GM12878 (cell line): ENCODE measurements around the gene HIVEP3. TPM values are rescaled to one million over a fixed set of nuclear protein-coding genes. Genes with fewer than 3 reads are reported as not detected.

Experiments
- ATAC-seq: fragments of 200-7000 bp; cut with Tn5 transposase; 3 replicates; pipeline ENCODE4 v1.9.1; 2020; ENCODE audit warnings: mild to moderate bottlenecking, moderate library complexity
- BruUV-seq: library from RNA; stranded (reverse); fragments of 400-500 nt; replicated peaks from 2 replicates; lab custom pipeline; 2021; lab: Mats Ljungman, UMichigan
- CTCF ChIA-PET: fragments of 300-600 bp; sonication (Branson Sonifier 250); formaldehyde crosslinking; extraction: SDS; loops from one replicate; lab custom pipeline; 2021; ENCODE audit warnings: inconsistent platforms; lab: Yijun Ruan, JAX
- POLR2A ChIA-PET: fragments of 350-600 bp; formaldehyde crosslinking; extraction: SDS; loops from one replicate; lab custom pipeline; 2021; ENCODE audit warnings: inconsistent platforms; lab: Charles Lee
- RAD21 ChIA-PET: fragments of 300-600 bp; sonication (Branson Sonifier 250); formaldehyde crosslinking; loops from one replicate; lab custom pipeline; 2023; ENCODE audit warnings: antibody characterized with exemption; ENCODE audit not compliant: unreplicated experiment; lab: Charles Lee
- SMC1A ChIA-PET: fragments of 300-600 bp; sonication (Branson Sonifier 250); formaldehyde crosslinking; loops from one replicate; lab custom pipeline; 2023; ENCODE audit not compliant: unreplicated experiment, uncharacterized antibody; lab: Charles Lee
- DNase-seq: peaks from one replicate; pipeline ENCODE4 v3.0.0-alpha.2; 2011; ENCODE audit warnings: low read depth, low spot score
- FAIRE-seq: peaks from 3 replicates; lab custom pipeline; 2011; peaks lifted over from hg19 to GRCh38; lab: Jason Lieb, UNC
- H2AFZ ChIP-seq: 2 replicates; pipeline ENCODE4 v1.6.0; 2011; ENCODE audit warnings: low read depth, low read length, control low read depth; ENCODE audit not compliant: control insufficient read depth
- H3K27ac ChIP-seq: 2 replicates; pipeline ENCODE4 v1.5.1; 2011; ENCODE audit warnings: control low read depth; ENCODE audit not compliant: control insufficient read depth, insufficient read depth
- H3K27me3 ChIP-seq, 2 experiments: replicated peaks in 1 of 2; 2 replicates each; pipeline versions ENCODE4 v1.6.0 to v1.6.1; 2011; ENCODE audit warnings: low read length in 1 of 2; ENCODE audit not compliant: control insufficient read depth in 2 of 2, insufficient read depth in 2 of 2
- H3K36me3 ChIP-seq, 2 experiments: 2 replicates each; pipeline ENCODE4 v1.5.1; 2011; ENCODE audit warnings: low read length in 1 of 2; ENCODE audit not compliant: control insufficient read depth in 2 of 2, insufficient read depth in 2 of 2
- H3K4me1 ChIP-seq: 2 replicates; pipeline ENCODE4 v1.6.1; 2011; ENCODE audit warnings: mild to moderate bottlenecking, low read length, moderate library complexity, mixed read lengths; ENCODE audit not compliant: control insufficient read depth, insufficient read depth
- H3K4me2 ChIP-seq: 2 replicates; pipeline ENCODE4 v1.6.0; 2011; ENCODE audit warnings: control low read depth; ENCODE audit not compliant: control insufficient read depth, insufficient read depth
- H3K4me3 ChIP-seq: fragments of 200-600 bp; sonication (generic); 2 replicates; pipeline ENCODE4 v1.5.1; 2016
- H3K79me2 ChIP-seq: 2 replicates; pipeline ENCODE4 v1.6.0; 2011; ENCODE audit warnings: low read length; ENCODE audit not compliant: control insufficient read depth, insufficient read depth
- H3K9ac ChIP-seq: 2 replicates; pipeline ENCODE4 v1.8.0; 2011; ENCODE audit warnings: low read length, control low read depth, mixed read lengths; ENCODE audit not compliant: control insufficient read depth, insufficient read depth
- H3K9me3 ChIP-seq: replicated peaks from 3 replicates; pipeline ENCODE4 v1.5.1; 2011; ENCODE audit warnings: mild to moderate bottlenecking, low read length; ENCODE audit not compliant: control insufficient read depth, insufficient read depth
- H4K20me1 ChIP-seq: 2 replicates; pipeline ENCODE4 v1.6.0; 2011; ENCODE audit not compliant: control insufficient read depth, insufficient read depth
- ATF2 ChIP-seq: IDR thresholded peaks from 2 replicates; pipeline ENCODE4 v1.6.1; 2012; ENCODE audit warnings: low read length, inconsistent platforms
- BCL11A ChIP-seq: IDR thresholded peaks from 2 replicates; pipeline ENCODE4 v1.6.1; 2011; ENCODE audit warnings: low read depth, low read length
- BRCA1 ChIP-seq: IDR thresholded peaks from 2 replicates; pipeline ENCODE4 v1.6.1; 2011; ENCODE audit warnings: low read depth, low read length, improper control_type of control experiment
- JUNB ChIP-seq: IDR thresholded peaks from 2 replicates; pipeline ENCODE4 v1.6.1; 2016; ENCODE audit warnings: antibody characterized with exemption, mild to moderate bottlenecking
- JUND ChIP-seq: IDR thresholded peaks from 2 replicates; pipeline ENCODE4 v1.6.1; 2012; ENCODE audit warnings: low read depth, mild to moderate bottlenecking, low read length, improper control_type of control experiment, moderate library complexity
- PKNOX1 ChIP-seq: fragments of 450-650 bp; IDR thresholded peaks from 2 replicates; pipeline ENCODE4 v1.6.1; 2016; ENCODE audit warnings: mild to moderate bottlenecking
- SRF ChIP-seq, 2 experiments: IDR thresholded peaks; 2 replicates each; pipeline ENCODE4 v1.6.1; 2011; ENCODE audit warnings: low read depth in 2 of 2, low read length in 2 of 2, mild to moderate bottlenecking in 1 of 2, moderate library complexity in 1 of 2
- WGBS: methylation state at CpG from one replicate; pipeline ENCODE4 v1.1.6; 2016; ENCODE audit warnings: low lambda C conversion rate; ENCODE audit not compliant: insufficient replicate concordance, insufficient coverage; ENCODE audit errors: missing lambda C conversion rate; 5-methylcytosine and 5-hydroxymethylcytosine counted together
- in situ Hi-C: fragments of 300-500 bp; cut with MboI; formaldehyde crosslinking; loops from 9 replicates; pipeline ENCODE4 v1.14.3; 2018; ENCODE audit warnings: mixed read lengths
- intact Hi-C: fragments of 100-400 bp; cut with micrococcal nuclease; formaldehyde crosslinking; loops from one replicate; pipeline ENCODE4 v1.14.2; 2022; ENCODE audit not compliant: unreplicated experiment
- polyA plus RNA-seq, 11 experiments: library from polyadenylated mRNA; depleted of rRNA in 4 of 11; unstranded in 6 of 11; stranded (reverse) in 5 of 11; fragments of >200 nt; fragmentation: Nextera tagmentation in 4 of 11; fragmentation: Illumina TruSeq in 1 of 11; extraction: Ambion mirVana in 4 of 11; extraction: Trizol in 1 of 11; gene quantifications; 1 replicate in 1 of 11; 2 replicates in 10 of 11; pipeline versions ENCODE4 v1.2.1 to v1.2.3, GENCODE V29; 2011 to 2016; ENCODE audit warnings: inconsistent platforms in 2 of 11, missing spikeins in 2 of 11, low read depth in 1 of 11
- total RNA-seq, 4 experiments: library from RNA; depleted of rRNA in 3 of 4; stranded (reverse); fragments of >200 nt in 3 of 4; fragmentation: Illumina TruSeq in 1 of 4; extraction: Trizol in 1 of 4; gene quantifications; 2 replicates each; pipeline versions ENCODE4 v1.2.1 to v1.2.3, GENCODE V29; 2013 to 2021
- TF ChIP-seq, protein P1 (sequence below): IDR thresholded peaks from 2 replicates; pipeline ENCODE4 v1.6.1; 2012; ENCODE audit warnings: low read depth, low read length, improper control_type of control experiment

HIVEP3 gene
- total and polyA plus RNA-seq, 10 of the 15 experiments (the other 5 are each of a cell fraction or from before 2014, with no cell fraction given) = 1.8 to 13.6 (median 3.8) TPM

DNA sequence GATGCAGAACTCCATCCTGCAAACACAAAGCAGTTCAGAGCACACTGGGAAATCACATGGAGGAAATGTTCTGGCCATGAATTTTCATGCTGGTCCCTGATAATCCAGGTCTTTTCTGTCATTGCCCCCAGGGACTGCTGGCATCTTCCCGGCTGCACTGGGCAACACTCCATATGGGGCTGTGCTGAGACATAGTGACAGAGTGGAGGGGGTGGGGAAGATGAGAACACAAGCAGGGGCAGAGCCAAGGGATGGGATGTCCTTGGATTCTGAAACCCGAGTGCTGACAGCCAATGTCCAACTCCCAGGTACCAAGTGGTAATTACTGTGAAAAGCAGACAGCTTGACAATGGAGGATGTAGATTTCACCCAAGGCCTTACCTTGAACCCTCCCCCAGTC is 185.7 kb downstream of the HIVEP3 start (continued):
- TF ChIP-seq BRCA1 (no peak), BCL11A (no peak), ATF2 (no peak), PKNOX1 (no peak), JUNB (no peak)
- TF ChIP-seq, protein P1, sequence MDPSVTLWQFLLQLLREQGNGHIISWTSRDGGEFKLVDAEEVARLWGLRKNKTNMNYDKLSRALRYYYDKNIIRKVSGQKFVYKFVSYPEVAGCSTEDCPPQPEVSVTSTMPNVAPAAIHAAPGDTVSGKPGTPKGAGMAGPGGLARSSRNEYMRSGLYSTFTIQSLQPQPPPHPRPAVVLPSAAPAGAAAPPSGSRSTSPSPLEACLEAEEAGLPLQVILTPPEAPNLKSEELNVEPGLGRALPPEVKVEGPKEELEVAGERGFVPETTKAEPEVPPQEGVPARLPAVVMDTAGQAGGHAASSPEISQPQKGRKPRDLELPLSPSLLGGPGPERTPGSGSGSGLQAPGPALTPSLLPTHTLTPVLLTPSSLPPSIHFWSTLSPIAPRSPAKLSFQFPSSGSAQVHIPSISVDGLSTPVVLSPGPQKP = no peak

- BruUV-seq = no TSS peak
- FAIRE-seq (no peak), DNase-seq (no peak), ATAC-seq (no peak)
- Histone ChIP-seq H3K9me3 (no peaks in the 10 kb centered on the region; the same call in 2 of the 3 replicates), H3K9ac (no peak overlapping the region), H3K4me3 (no peak overlapping the region), H3K4me2 (no peak overlapping the region), H3K27me3 (no peaks in the 10 kb centered on the region), H3K4me1 (peaks cover 38% of the 10 kb centered on the region), H3K27ac (no peak overlapping the region), H2AFZ (no peak overlapping the region), H4K20me1 (no peaks in the 10 kb centered on the region), H3K36me3 (no peaks in the 10 kb centered on the region), H3K79me2 (no peaks in the 10 kb centered on the region)
- ChIA-PET CTCF (interaction anchor here (5.1 kb wide), 1 partner anchor 19 kb away, joined by 31 read pairs; no protein-coding TSS in a partner anchor), POLR2A (interaction anchor here (1.1 kb wide), 2 partner anchors 9 to 19 kb away, joined by 3 read pairs; no protein-coding TSS in a partner anchor), SMC1A (interaction anchor here (1.0 to 5.8 kb wide), 3 partner anchors 9 to 153 kb away, joined by 3 to 69 read pairs (median 4); no protein-coding TSS in a partner anchor), RAD21 (interaction anchor here (5.8 kb wide), 1 partner anchor 109 kb away, joined by 29 read pairs; no protein-coding TSS in a partner anchor)
- in situ Hi-C loops (no loop called here), intact Hi-C loops (no loop called here)
- TF ChIP-seq SRF (IDR thresholded peaks at IDR 0.05; ENCODE audit: low read depth in 2 of 2, low read length in 2 of 2) (no peak), JUND (no peak)
- WGBS = 95% methylated on average over 2 of the region's 2 CpGs
These were observed 187.1 kb downstream of the HIVEP3 start for GRCh38 chr1:41731516-41732030.
